ENCODE measurements around the gene FRK.
"Not testable (repeated sequence)": the region's sequence is repeated elsewhere in the genome, so short reads cannot be mapped to it uniquely, and the experiment has no call there.

The FRK gene

GRCh38 chr6:116060572-116061283 lies at the start of gene FRK:
Gene FRK (minus strand): TSS chr6:116060891. CDS start chr6:116060311, 580 bp downstream.
- no peak for DNase-seq (ENCODE audit: low read depth in 1 of 2, low spot score in 1 of 2)

- DNase-seq (ENCODE audit: low read depth in 1 of 2, low spot score in 1 of 2) = no peak
Measured at GRCh38 chr6:116108836-116109235, 48.1 kb upstream of the FRK start.

- no peak for DNase-seq (ENCODE audit: low read depth in 1 of 2, low spot score in 1 of 2)
Measured at GRCh38 chr6:116106146-116106545, 45.5 kb upstream of the FRK start.

GRCh38 chr6:116105247-116105646 lies 44.6 kb upstream of the FRK start:
- no peak for DNase-seq (ENCODE audit: low read depth in 1 of 2, low spot score in 1 of 2)

GRCh38 chr6:116104636-116105035 lies 43.9 kb upstream of the FRK start:
- no peak for DNase-seq (ENCODE audit: low read depth in 1 of 2, low spot score in 1 of 2)

GRCh38 chr6:116102873-116103272 lies 42.2 kb upstream of the FRK start:
- no peak for DNase-seq (ENCODE audit: low read depth in 1 of 2, low spot score in 1 of 2)

- no peak for DNase-seq (ENCODE audit: low read depth in 1 of 2, low spot score in 1 of 2)
Measured at GRCh38 chr6:116101790-116102189, 41.1 kb upstream of the FRK start.

GRCh38 chr6:116101302-116101718 lies 40.6 kb upstream of the FRK start:
- no peak for DNase-seq (ENCODE audit: low read depth in 1 of 2, low spot score in 1 of 2)

GRCh38 chr6:116100419-116101301 lies 40.0 kb upstream of the FRK start, which contains the start of gene NT5DC1:
Gene NT5DC1 (plus strand): TSS chr6:116100853. CDS start chr6:116100931, 78 bp downstream.
- DNase-seq (ENCODE audit: low read depth in 1 of 2, low spot score in 1 of 2) = peak; percentile 69 to 80

- no peak for DNase-seq (ENCODE audit: low read depth in 1 of 2, low spot score in 1 of 2)
Measured at GRCh38 chr6:116099036-116099435, 38.3 kb upstream of the FRK start.

- no peak for DNase-seq (ENCODE audit: low read depth in 1 of 2, low spot score in 1 of 2)
Measured at GRCh38 chr6:116096979-116097816, 36.5 kb upstream of the FRK start.

GRCh38 chr6:116096048-116096759 lies 35.5 kb upstream of the FRK start:
- not testable (repeated sequence) for DNase-seq (ENCODE audit: low read depth in 1 of 2, low spot score in 1 of 2)

- no peak for DNase-seq (ENCODE audit: low read depth in 1 of 2, low spot score in 1 of 2)
Measured at GRCh38 chr6:116094041-116094440, 33.4 kb upstream of the FRK start.

- DNase-seq (ENCODE audit: low read depth in 1 of 2, low spot score in 1 of 2) = no peak
Measured at GRCh38 chr6:116090251-116090650, 29.6 kb upstream of the FRK start.

GRCh38 chr6:116088946-116089345 lies 28.3 kb upstream of the FRK start:
- no peak for DNase-seq (ENCODE audit: low read depth in 1 of 2, low spot score in 1 of 2)

- DNase-seq (ENCODE audit: low read depth in 1 of 2, low spot score in 1 of 2) = no peak
Measured at GRCh38 chr6:116087437-116088027, 26.8 kb upstream of the FRK start.

GRCh38 chr6:116084284-116084683 lies 23.6 kb upstream of the FRK start:
- no peak for DNase-seq (ENCODE audit: low read depth in 1 of 2, low spot score in 1 of 2)

- no peak for DNase-seq (ENCODE audit: low read depth in 1 of 2, low spot score in 1 of 2)
Measured at GRCh38 chr6:116083052-116083451, 22.4 kb upstream of the FRK start.

GRCh38 chr6:116078945-116079344 lies 18.3 kb upstream of the FRK start:
- DNase-seq (ENCODE audit: low read depth in 1 of 2, low spot score in 1 of 2) = no peak

GRCh38 chr6:116078522-116078921 lies 17.8 kb upstream of the FRK start:
- no peak for DNase-seq (ENCODE audit: low read depth in 1 of 2, low spot score in 1 of 2)

Data from stimulated activated CD4-positive, alpha-beta T cell treated with anti-CD3 and anti-CD28 coated beads, Interleukin-15, amount 100 ng/mL, for 1 hour (primary cell).